Ishikawa (cell line): ENCODE data around the gene RBMS1.

Source experiments
- CEBPB ChIP-seq: IDR thresholded peaks from 2 replicates; pipeline ENCODE4 v1.6.1; 2012
- CREB1 ChIP-seq: IDR thresholded peaks from 2 replicates; pipeline ENCODE4 v1.6.1; 2012; ENCODE audit warnings: low read depth
- EGR1 ChIP-seq: IDR thresholded peaks from 2 replicates; pipeline ENCODE4 v1.6.1; 2012
- EP300 ChIP-seq: IDR thresholded peaks from 2 replicates; pipeline ENCODE4 v1.6.1; 2012; ENCODE audit warnings: borderline replicate concordance
- FOXM1 ChIP-seq: IDR thresholded peaks from 2 replicates; pipeline ENCODE4 v1.6.1; 2012; ENCODE audit warnings: low read depth, borderline replicate concordance
- NFIC ChIP-seq: IDR thresholded peaks from 2 replicates; pipeline ENCODE4 v1.6.1; 2012
- RAD21 ChIP-seq: IDR thresholded peaks from 2 replicates; pipeline ENCODE4 v1.6.1; 2012; ENCODE audit warnings: low read depth
- TAF1 ChIP-seq: IDR thresholded peaks from 2 replicates; pipeline ENCODE4 v1.6.1; 2012; ENCODE audit warnings: low read depth, mild to moderate bottlenecking
- TCF12 ChIP-seq: IDR thresholded peaks from 2 replicates; pipeline ENCODE4 v1.6.1; 2012; ENCODE audit warnings: low read depth
- TEAD4 ChIP-seq: IDR thresholded peaks from 2 replicates; pipeline ENCODE4 v1.6.1; 2012
- USF1 ChIP-seq: IDR thresholded peaks from 2 replicates; pipeline ENCODE4 v1.6.1; 2012
- YY1 ChIP-seq: IDR thresholded peaks from 2 replicates; pipeline ENCODE4 v1.6.1; 2012; ENCODE audit warnings: low read depth
- ZBTB7A ChIP-seq: IDR thresholded peaks from 2 replicates; pipeline ENCODE4 v1.6.1; 2012; ENCODE audit warnings: low read depth
- TF ChIP-seq, protein P1 (sequence below): IDR thresholded peaks from 2 replicates; pipeline ENCODE4 v1.6.1; 2012; ENCODE audit warnings: low read depth, mild to moderate bottlenecking
- TF ChIP-seq, protein P2 (sequence below): IDR thresholded peaks from 2 replicates; pipeline ENCODE4 v1.6.1; 2012

RBMS1 gene

DNA sequence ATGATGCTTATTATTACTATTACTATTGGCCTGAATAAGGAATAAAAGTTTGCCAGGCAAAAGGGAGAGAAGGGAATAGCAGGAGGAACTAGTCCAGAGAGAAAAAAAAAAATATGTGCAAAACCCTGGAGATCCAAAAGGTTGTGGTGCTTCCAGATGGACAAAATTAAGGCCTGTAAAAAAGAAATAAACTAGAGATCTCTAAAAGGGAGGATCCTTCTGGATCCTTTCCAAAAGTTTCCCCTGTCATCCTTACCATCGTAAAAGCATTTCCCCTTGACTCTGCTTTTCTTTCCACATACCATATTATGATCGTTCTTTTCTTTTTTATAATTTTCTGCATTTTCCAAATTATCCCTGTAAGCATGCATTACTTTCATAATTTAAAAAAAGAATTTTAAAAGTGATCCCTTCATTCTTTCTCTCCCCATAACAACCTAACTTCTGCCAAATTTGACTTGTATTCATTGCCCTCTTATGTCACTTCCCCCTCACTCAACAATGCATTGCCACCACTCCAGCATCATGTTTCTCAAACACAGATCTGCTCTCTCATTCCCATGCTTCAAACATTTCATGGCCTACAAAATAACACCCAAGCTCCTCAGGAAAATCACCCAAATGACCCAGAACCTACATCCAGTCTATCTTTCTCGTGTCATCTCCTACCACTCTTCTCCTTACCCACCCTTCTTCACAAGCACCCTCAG lies 40.3 kb downstream of the RBMS1 start:
- TF ChIP-seq NFIC, result no peak
- no peak for TF ChIP-seq CREB1
- no peak for TF ChIP-seq YY1
- TF ChIP-seq, protein P1, sequence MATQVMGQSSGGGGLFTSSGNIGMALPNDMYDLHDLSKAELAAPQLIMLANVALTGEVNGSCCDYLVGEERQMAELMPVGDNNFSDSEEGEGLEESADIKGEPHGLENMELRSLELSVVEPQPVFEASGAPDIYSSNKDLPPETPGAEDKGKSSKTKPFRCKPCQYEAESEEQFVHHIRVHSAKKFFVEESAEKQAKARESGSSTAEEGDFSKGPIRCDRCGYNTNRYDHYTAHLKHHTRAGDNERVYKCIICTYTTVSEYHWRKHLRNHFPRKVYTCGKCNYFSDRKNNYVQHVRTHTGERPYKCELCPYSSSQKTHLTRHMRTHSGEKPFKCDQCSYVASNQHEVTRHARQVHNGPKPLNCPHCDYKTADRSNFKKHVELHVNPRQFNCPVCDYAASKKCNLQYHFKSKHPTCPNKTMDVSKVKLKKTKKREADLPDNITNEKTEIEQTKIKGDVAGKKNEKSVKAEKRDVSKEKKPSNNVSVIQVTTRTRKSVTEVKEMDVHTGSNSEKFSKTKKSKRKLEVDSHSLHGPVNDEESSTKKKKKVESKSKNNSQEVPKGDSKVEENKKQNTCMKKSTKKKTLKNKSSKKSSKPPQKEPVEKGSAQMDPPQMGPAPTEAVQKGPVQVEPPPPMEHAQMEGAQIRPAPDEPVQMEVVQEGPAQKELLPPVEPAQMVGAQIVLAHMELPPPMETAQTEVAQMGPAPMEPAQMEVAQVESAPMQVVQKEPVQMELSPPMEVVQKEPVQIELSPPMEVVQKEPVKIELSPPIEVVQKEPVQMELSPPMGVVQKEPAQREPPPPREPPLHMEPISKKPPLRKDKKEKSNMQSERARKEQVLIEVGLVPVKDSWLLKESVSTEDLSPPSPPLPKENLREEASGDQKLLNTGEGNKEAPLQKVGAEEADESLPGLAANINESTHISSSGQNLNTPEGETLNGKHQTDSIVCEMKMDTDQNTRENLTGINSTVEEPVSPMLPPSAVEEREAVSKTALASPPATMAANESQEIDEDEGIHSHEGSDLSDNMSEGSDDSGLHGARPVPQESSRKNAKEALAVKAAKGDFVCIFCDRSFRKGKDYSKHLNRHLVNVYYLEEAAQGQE, result no peak
- TF ChIP-seq, protein P2, sequence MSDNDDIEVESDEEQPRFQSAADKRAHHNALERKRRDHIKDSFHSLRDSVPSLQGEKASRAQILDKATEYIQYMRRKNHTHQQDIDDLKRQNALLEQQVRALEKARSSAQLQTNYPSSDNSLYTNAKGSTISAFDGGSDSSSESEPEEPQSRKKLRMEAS, result no peak
- no peak for TF ChIP-seq EP300
- no peak for TF ChIP-seq RAD21
- no peak for TF ChIP-seq TEAD4
- TF ChIP-seq FOXM1, result no peak
- no peak for TF ChIP-seq TCF12
- no peak for TF ChIP-seq TAF1
- no peak for TF ChIP-seq CEBPB

DNA sequence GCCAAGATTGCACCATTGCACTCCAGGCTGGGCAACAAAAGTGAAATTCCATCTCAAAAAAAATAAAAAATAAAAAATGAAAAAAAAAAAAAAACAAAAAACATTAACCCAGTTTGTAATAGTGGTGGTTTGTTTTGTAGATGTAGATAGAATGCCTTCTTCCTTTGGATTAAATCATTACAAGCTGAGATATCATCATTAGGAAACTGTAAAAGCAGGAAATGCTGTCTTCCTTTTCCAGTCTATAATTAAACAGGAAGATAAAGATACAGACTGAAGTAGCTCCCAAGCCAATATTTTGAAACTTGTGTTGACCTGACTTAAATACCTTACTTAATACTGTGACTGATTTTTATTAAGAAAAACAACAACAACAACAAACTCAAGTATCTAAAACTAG lies 43.1 kb downstream of the RBMS1 start:
- TF ChIP-seq EP300 (no peak), EGR1 (no peak), CEBPB (no peak), NFIC (no peak), RAD21 (no peak), TCF12 (no peak), FOXM1 (no peak)
- TF ChIP-seq, protein P1, result no peak
- TF ChIP-seq, protein P2, result no peak

DNA sequence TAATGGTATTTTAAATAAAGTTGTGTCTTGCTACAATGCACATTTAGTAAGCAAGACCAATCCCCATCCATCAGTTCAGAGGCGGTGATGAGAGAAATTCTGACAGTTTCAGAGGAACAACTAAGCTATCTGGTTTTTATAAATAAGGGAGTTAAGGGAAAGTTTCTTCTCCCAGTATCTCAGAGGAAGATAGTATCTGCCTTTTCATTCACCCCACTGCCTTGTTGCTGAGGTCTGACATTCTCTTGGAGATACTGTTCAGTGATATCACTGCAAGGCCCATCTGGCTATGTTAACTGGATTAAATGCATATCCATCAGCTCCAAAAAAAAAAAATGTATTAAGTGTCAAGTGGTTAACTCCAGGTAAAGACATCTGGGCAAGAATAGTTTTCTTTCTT lies 47.9 kb downstream of the RBMS1 start:
- TF ChIP-seq RAD21, result no peak
- TF ChIP-seq ZBTB7A, result no peak
- no peak for TF ChIP-seq EGR1
- TF ChIP-seq, protein P1, result no peak

- TF ChIP-seq FOXM1 (no peak), ZBTB7A (no peak), RAD21 (no peak), TCF12 (no peak), USF1 (no peak), CEBPB (no peak), TAF1 (no peak), EP300 (no peak), YY1 (no peak), CREB1 (no peak), NFIC (no peak), EGR1 (no peak)
- TF ChIP-seq, protein P1, result no peak
- TF ChIP-seq, protein P2, result no peak
Measured at GRCh38 chr2:160442603-160443002, 51.0 kb downstream of the RBMS1 start.
